HG02943 (cell line): ENCODE measurements around the gene HMGB2.

ENCODE experiments used
- ATAC-seq: cut with Tn5 transposase; IDR thresholded peaks from one replicate; pipeline ENCODE4 v1.9.1; 2021; ENCODE audit warnings: mild to moderate bottlenecking, low read depth, moderate library complexity; ENCODE audit not compliant: unreplicated experiment

The HMGB2 gene

GRCh38 chr4:173334891-173335752, 964 bp upstream of the HMGB2 start:
- ATAC-seq = peak; percentile 40

- peak; percentile 2 for ATAC-seq
These were observed 487 bp downstream of the HMGB2 start for GRCh38 chr4:173333658-173334084.

- no peak for ATAC-seq
These were observed 1.0 kb downstream of the HMGB2 start for GRCh38 chr4:173332963-173333657.

GRCh38 chr4:173332021-173332487, 2.1 kb downstream of the HMGB2 start:
- no peak for ATAC-seq

DNA sequence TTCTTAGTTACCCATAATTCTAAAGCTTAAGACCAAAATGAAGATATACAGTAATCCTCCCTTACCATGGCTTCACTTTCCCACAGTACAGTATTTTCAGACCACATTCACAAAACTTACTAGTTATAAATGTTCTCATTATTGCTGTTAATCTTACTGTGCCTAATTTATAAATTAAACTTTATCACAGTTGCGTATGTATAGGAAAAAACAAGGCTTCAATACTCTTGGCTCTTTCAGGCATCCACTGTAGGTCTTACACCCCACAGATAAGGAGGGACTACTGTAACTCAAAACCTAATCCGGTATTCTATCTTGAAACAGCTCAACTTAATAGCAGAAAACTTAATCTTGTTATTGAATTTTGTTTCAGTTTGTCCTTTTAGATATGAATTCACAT, 3.6 kb downstream of the HMGB2 start:
- no peak for ATAC-seq

DNA sequence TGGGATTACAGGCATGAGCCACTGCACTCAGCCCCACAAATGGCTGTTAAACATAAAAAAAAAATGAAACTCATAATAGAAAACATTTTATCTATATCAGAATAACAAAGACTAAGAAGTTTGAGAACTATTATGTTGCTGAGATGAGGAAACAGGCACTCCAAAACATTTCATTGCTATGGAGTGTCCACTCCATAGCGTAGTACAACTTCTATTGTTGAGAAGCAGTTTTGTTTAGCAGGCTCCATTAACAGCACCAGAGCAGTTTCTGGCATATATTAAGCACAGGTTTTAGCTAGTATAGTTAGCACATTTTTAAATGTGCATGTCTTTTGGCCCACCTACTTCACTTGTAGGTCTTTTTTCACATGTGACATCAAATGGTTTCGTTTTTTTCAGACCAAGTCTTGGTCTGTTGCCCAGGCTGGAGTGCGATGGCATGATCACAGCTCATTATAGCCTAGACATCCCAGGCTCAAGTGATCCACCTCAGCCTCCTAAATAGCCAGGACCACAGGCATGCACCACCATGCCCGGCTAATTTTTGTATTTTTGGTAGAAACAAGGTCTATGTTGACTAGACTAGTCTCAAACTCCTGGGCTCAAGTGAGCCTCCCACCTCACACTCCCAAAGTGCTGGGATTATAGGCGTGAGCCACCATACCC, 5.8 kb downstream of the HMGB2 start:
- ATAC-seq = no peak

DNA sequence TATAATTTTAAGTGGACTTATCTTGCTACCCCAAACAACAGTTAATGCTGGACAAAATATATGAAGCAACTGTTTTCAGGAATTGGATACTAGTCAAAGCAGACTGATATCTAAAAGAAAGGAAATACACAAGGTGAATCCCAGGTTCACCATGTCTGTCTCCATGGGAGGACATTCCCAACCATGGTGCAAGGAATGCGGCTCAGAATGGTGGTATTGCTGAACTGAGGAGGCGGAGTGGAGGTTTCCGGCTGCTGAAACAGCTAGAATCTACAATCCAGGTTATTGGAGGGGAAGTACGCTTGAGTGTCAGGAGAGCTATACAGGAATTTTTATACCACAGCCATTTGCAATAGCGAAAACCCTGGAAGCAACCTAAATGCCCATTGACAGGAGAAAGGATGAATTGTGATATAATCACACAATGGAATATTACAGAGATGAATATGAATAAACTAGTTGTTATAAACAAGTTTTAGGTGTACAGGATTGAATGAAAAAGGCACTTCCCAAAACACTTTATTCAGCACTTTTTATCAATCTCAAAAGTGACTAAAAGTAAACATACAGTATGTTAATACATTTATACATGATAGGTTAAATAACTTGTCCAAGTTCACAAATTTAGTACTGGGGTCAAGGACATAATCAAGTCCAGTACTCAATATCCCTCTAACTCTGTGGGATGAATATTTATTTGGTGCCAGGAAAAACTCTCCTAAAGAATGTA, 9.0 kb downstream of the HMGB2 start:
- no peak for ATAC-seq

DNA sequence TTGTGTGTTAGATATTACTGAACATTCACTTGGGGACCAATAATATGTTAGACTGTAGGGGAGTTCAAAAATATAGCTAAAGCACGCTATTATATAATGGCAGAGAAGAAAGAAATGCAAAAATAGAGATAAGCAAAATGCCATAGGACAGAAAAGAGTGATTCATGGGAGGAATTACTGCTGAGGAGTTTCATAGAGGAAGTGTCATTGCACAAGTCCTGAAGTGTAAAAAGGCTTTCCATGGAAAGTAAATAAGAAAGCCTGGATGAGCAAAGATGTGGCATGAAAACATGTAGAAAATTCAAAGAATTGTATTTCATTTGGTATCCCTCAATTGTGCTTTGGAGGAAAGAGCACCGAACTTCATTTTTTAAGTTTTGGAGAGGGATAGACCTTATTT, 14.5 kb downstream of the HMGB2 start:
- no peak for ATAC-seq

GRCh38 chr4:173318648-173319211, 15.4 kb downstream of the HMGB2 start:
- no peak for ATAC-seq

GRCh38 chr4:173318240-173318639, 15.9 kb downstream of the HMGB2 start:
- no peak for ATAC-seq

DNA sequence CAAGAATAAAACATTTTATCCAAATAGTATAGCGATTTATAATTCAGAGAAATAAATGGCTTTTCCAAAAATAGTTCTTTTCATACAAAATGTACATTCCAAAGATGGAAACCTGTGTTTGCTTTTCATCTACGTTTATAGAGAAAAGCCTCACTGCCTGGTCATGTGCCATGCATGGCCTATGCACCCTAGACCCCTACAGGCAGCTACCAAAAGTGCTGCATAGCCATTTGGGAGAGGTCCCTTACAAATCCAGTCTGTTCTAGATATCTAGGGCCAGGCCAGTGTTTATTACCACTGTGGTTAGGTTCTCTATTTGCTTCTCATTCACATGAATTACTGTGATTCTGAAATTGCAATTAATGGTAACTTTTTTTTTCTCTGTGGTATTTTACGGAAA, 17.2 kb downstream of the HMGB2 start:
- ATAC-seq = no peak

GRCh38 chr4:173316060-173316459, 18.1 kb downstream of the HMGB2 start:
- ATAC-seq = no peak

DNA sequence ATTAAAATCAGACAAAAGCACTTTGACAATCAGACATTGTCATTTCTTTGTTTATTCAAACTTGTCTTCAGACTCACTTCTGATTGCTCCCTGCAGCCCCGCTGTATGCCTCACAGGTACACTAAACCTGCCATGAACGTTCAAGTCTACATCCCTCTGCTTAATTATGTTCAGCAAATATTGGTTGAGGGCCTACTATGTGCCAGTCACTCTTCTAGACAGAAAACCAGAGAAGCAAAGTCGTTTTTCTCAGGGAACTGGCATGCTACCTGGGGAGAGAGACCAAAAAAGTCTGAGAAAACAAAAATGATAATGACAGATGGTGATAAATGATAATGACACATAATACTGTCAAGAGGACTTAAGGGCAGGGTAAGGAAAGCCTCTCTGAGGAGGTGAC, 19.4 kb downstream of the HMGB2 start:
- ATAC-seq = no peak

GRCh38 chr4:173311368-173311767, 22.8 kb downstream of the HMGB2 start:
- ATAC-seq = no peak

DNA sequence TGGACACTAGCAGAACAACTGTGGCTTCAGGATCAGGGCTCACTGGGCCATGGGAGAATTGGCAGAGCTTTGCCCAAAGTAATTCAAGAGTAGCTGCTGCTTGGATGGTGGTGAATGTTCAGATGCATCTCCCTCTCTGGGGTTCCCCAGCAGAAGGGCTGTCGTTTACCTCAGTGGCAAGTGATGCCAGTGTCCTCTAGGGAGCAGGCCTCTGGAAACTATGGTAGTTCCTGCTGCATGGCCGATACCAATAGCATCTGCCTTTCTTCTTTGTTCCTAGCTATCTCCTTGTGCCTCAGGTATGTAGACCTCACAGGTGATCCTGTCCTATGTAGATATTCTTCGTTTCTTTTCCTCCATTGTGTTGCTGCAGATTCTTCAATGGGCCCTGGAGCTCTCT, 26.4 kb downstream of the HMGB2 start:
- no peak for ATAC-seq

GRCh38 chr4:173301518-173302201, 32.5 kb downstream of the HMGB2 start:
- no peak for ATAC-seq

DNA sequence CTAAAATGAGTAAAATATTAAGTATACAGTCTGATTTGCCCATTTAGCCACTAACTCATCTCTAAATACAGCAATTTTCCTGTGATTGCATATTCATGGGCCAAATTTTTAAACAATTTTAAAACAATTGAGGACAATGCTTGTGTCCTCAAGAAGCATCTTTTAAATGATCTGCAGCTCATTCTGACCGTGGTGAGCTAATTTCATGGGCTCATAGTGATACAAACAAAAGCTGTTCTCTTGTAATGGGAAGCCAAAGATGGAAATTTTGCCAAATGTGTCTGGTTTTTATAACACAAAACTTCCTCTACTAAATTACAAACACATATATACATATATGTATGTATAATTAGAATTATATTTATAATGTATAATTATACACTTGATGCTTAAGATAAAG, 39.7 kb downstream of the HMGB2 start:
- ATAC-seq = no peak

DNA sequence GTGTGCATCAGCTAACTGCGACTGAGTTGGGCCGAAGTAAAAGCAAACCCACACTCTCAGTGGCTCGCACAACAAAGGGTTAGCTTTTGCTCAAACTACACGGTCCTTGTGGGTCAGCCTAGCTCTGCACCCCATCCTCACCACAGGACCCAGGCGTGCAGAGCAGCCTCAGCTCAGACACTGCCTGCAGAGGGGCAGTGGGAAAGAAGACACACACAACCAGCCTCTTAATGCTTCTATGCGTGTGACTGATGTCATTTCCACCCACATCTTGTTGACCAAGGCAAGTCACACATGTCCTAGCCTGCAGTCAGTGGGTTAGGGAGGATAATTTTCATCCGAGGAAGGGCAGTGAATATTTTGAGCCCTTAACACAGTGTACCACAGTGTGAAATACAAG, 40.5 kb downstream of the HMGB2 start:
- ATAC-seq = no peak

DNA sequence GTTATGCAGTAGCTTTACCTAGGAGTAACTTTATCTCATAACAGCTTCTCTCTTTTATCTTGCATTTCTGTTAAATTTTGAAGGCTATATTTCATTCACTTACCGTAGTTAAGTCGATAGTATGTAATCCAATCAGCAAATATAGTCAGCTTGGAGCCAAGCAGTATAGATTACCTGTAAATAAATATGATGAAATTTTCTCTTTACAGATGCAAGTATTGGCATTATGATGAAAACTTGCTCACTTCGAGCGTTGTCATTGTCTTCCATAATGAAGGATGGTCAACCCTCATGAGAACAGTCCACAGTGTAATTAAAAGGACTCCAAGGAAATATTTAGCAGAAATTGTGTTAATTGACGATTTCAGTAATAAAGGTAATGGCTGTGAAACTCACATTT, 42.3 kb downstream of the HMGB2 start:
- no peak for ATAC-seq

DNA sequence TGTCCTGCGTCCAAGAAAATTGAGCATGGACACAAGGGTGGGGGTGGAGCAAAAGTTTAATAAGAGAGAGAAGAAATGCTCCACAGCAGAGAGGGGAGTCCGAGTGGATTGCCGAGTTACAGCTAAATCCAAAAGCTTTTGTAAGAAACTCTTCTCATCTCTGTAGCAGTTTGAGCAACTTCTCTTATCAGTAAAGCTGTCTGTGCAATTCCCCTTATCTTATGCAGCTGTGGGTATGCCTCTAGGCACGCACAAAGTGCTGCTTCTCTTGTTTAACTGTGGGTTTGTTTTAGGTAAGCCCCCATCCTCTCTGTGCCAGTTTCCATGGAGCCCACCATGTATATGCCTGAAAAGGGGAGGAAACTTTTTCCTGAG, 44.8 kb downstream of the HMGB2 start:
- no peak for ATAC-seq
